Measurements from ENCODE around the gene TMEM181. TPM values are rescaled to one million over a fixed set of nuclear protein-coding genes. Genes with fewer than 3 reads are reported as not detected.

TMEM181 gene
- total and polyA plus RNA-seq, 2 of the 13 experiments (the other 11 are each of a cell fraction or from before 2014, with no cell fraction given) = 59.1 to 108 TPM

DNA sequence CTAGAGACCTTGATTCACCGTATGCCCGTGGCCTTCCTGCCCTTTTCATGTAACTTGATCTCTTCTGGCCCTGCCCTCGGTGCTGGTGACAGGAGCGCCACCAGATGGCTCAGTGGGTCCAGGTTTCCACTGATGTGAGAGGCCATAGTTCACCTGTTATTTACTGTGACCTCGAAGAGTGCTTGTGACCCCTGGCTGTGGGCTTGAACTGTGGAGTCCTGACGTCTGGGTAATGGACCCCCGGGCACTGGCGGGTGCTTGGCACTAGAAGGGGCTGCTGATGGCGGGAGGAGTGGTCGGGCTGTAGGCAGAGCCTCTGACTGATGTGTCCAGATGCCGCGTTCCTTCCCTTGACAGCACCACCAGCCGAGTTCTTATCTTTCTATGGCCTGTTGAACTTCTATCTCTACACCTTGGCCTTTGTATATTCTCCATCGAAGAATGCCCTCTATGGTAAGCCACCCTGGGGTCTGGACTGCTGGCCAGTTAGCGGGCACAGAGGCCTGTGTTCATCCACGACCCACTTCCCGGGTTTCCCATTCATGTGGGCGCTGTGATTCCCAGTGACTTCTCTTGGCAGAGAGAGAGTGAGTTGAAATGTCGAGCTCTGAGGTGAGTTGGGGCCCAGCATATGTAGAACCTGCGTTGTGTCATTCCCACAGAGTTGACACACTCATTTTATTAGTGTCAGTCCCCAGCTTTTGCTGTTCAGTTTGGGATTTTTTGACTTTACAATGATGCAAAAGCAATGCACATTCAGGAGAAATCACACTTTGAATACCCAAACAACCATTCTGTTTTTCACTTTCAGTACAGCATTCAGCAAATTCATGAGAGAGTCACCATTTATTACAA is 69.7 kb downstream of the TMEM181 start (continued):
- TF ChIP-seq, protein P1, sequence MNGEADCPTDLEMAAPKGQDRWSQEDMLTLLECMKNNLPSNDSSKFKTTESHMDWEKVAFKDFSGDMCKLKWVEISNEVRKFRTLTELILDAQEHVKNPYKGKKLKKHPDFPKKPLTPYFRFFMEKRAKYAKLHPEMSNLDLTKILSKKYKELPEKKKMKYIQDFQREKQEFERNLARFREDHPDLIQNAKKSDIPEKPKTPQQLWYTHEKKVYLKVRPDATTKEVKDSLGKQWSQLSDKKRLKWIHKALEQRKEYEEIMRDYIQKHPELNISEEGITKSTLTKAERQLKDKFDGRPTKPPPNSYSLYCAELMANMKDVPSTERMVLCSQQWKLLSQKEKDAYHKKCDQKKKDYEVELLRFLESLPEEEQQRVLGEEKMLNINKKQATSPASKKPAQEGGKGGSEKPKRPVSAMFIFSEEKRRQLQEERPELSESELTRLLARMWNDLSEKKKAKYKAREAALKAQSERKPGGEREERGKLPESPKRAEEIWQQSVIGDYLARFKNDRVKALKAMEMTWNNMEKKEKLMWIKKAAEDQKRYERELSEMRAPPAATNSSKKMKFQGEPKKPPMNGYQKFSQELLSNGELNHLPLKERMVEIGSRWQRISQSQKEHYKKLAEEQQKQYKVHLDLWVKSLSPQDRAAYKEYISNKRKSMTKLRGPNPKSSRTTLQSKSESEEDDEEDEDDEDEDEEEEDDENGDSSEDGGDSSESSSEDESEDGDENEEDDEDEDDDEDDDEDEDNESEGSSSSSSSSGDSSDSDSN (CRISPR knock-in tag; IDR thresholded peaks at IDR 0.05) = no peak
- peak; percentile 80 for TF ChIP-seq NCOR1 (IDR thresholded peaks at IDR 0.05; ENCODE audit: borderline replicate concordance, low read length)
- TF ChIP-seq ZMYM2 (CRISPR knock-in tag; IDR thresholded peaks at IDR 0.05) = 0 out of 2 replicates have a peak, but pooled peaks have one; percentile 50
- TF ChIP-seq, protein P2, sequence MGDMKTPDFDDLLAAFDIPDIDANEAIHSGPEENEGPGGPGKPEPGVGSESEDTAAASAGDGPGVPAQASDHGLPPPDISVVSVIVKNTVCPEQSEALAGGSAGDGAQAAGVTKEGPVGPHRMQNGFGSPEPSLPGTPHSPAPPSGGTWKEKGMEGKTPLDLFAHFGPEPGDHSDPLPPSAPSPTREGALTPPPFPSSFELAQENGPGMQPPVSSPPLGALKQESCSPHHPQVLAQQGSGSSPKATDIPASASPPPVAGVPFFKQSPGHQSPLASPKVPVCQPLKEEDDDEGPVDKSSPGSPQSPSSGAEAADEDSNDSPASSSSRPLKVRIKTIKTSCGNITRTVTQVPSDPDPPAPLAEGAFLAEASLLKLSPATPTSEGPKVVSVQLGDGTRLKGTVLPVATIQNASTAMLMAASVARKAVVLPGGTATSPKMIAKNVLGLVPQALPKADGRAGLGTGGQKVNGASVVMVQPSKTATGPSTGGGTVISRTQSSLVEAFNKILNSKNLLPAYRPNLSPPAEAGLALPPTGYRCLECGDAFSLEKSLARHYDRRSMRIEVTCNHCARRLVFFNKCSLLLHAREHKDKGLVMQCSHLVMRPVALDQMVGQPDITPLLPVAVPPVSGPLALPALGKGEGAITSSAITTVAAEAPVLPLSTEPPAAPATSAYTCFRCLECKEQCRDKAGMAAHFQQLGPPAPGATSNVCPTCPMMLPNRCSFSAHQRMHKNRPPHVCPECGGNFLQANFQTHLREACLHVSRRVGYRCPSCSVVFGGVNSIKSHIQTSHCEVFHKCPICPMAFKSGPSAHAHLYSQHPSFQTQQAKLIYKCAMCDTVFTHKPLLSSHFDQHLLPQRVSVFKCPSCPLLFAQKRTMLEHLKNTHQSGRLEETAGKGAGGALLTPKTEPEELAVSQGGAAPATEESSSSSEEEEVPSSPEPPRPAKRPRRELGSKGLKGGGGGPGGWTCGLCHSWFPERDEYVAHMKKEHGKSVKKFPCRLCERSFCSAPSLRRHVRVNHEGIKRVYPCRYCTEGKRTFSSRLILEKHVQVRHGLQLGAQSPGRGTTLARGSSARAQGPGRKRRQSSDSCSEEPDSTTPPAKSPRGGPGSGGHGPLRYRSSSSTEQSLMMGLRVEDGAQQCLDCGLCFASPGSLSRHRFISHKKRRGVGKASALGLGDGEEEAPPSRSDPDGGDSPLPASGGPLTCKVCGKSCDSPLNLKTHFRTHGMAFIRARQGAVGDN (CRISPR knock-in tag; IDR thresholded peaks at IDR 0.05) = peak; percentile 78
- 0 out of 2 replicates have a peak, but pooled peaks have one; percentile 27 for TF ChIP-seq YEATS2 (CRISPR knock-in tag; IDR thresholded peaks at IDR 0.05; ENCODE audit: borderline replicate concordance)
- TF ChIP-seq FOXJ3 (CRISPR knock-in tag; IDR thresholded peaks at IDR 0.05; ENCODE audit: borderline replicate concordance) = 0 out of 2 replicates have a peak, but pooled peaks have one; percentile 43
- TF ChIP-seq GATAD2A (CRISPR knock-in tag; IDR thresholded peaks at IDR 0.05) = peak; percentile 75
- 0 out of 2 replicates have a peak, but pooled peaks have one; percentile 55 for TF ChIP-seq ZNF335 (CRISPR knock-in tag; IDR thresholded peaks at IDR 0.05)
- TF ChIP-seq HNRNPL (IDR thresholded peaks at IDR 0.05; ENCODE audit: low read depth, low read length) = peak; percentile 78; the same call in 1 of the 2 replicates
- peak; percentile 57; the same call in 1 of the 2 replicates for TF ChIP-seq SMC3 (IDR thresholded peaks at IDR 0.05; ENCODE audit: low read length)
- TF ChIP-seq, protein P3, sequence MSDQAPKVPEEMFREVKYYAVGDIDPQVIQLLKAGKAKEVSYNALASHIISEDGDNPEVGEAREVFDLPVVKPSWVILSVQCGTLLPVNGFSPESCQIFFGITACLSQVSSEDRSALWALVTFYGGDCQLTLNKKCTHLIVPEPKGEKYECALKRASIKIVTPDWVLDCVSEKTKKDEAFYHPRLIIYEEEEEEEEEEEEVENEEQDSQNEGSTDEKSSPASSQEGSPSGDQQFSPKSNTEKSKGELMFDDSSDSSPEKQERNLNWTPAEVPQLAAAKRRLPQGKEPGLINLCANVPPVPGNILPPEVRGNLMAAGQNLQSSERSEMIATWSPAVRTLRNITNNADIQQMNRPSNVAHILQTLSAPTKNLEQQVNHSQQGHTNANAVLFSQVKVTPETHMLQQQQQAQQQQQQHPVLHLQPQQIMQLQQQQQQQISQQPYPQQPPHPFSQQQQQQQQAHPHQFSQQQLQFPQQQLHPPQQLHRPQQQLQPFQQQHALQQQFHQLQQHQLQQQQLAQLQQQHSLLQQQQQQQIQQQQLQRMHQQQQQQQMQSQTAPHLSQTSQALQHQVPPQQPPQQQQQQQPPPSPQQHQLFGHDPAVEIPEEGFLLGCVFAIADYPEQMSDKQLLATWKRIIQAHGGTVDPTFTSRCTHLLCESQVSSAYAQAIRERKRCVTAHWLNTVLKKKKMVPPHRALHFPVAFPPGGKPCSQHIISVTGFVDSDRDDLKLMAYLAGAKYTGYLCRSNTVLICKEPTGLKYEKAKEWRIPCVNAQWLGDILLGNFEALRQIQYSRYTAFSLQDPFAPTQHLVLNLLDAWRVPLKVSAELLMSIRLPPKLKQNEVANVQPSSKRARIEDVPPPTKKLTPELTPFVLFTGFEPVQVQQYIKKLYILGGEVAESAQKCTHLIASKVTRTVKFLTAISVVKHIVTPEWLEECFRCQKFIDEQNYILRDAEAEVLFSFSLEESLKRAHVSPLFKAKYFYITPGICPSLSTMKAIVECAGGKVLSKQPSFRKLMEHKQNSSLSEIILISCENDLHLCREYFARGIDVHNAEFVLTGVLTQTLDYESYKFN (CRISPR knock-in tag; conservative IDR thresholded peaks at IDR 0.05) = peak; percentile 68
- 0 out of 2 replicates have a peak, but pooled peaks have one; percentile 49 for TF ChIP-seq ZNF230 (CRISPR knock-in tag; IDR thresholded peaks at IDR 0.05)
- no peak for TF ChIP-seq MAZ (IDR thresholded peaks at IDR 0.05; ENCODE audit: borderline replicate concordance, low read depth, low read length)
- TF ChIP-seq MAZ (CRISPR knock-in tag; IDR thresholded peaks at IDR 0.05; ENCODE audit: low read depth) = 0 out of 2 replicates have a peak, but pooled peaks have one; percentile 33
- no peak for TF ChIP-seq KLF15 (CRISPR knock-in tag; IDR thresholded peaks at IDR 0.05; ENCODE audit: borderline replicate concordance)
- no peak for TF ChIP-seq NONO (IDR thresholded peaks at IDR 0.05)
- TF ChIP-seq NONO (CRISPR knock-in tag; conservative IDR thresholded peaks at IDR 0.05) = peak; percentile 69
- no peak for TF ChIP-seq ZFP37 (CRISPR knock-in tag; IDR thresholded peaks at IDR 0.05; ENCODE audit: borderline replicate concordance)
- TF ChIP-seq ZNF367 (CRISPR knock-in tag; IDR thresholded peaks at IDR 0.05; ENCODE audit: borderline replicate concordance) = no peak

Measured in HepG2 (cell line).